Measurements from ENCODE around the gene TMEM209. TPM values are rescaled to one million over a fixed set of nuclear protein-coding genes. Genes with fewer than 3 reads are reported as not detected.
"Not testable (repeated sequence)": the region's sequence is repeated elsewhere in the genome, so short reads cannot be mapped to it uniquely, and the experiment has no call there.

The TMEM209 gene
- total and polyA plus RNA-seq, 3 experiments from 2014 or later = 43.1 to 55.7 (median 52.1) TPM

- H3K4me1 Mint-ChIP-seq = peaks cover 0 to 4% (median 2%) of the 10 kb centered on the region in 3 donors
- no peaks in the 10 kb centered on the region for H3K27me3 Mint-ChIP-seq
- CTCF ChIA-PET = no interaction called here
- Histone ChIP-seq H3K4me1 (ENCODE audit: insufficient read depth, low read length) (peaks cover 6% of the 10 kb centered on the region), H3K27ac (ENCODE audit: low read depth, low read length) (no peak overlapping the region), H3K9me3 (ENCODE audit: low read length) (peaks cover 6% of the 10 kb centered on the region), H3K36me3 (ENCODE audit: insufficient read depth, low read length) (no peaks in the 10 kb centered on the region), H3K27me3 (ENCODE audit: insufficient read depth, low read length, poor library complexity, severe bottlenecking) (no peaks in the 10 kb centered on the region), H3K4me3 (ENCODE audit: low read length) (no peak overlapping the region)
- no peak for DNase-seq
- POLR2A ChIA-PET = no interaction called here
- no peaks in the 10 kb centered on the region for H3K9me3 Mint-ChIP-seq
- no peaks in the 10 kb centered on the region for H3K36me3 Mint-ChIP-seq
- peak overlapping the region in 1 of 8 donors; percentile 7 for H3K27ac Mint-ChIP-seq
- H3K4me3 Mint-ChIP-seq = no peak overlapping the region
Measured at GRCh38 chr7:130148561-130148960, 56.6 kb downstream of the TMEM209 start.

- no peaks in the 10 kb centered on the region for H3K9me3 Mint-ChIP-seq
- peaks cover 0 to 4% (median 2%) of the 10 kb centered on the region in 3 donors for H3K4me1 Mint-ChIP-seq
- H3K36me3 Mint-ChIP-seq = peaks cover 0 to 1% (median 0%) of the 10 kb centered on the region in 3 donors
- no peaks in the 10 kb centered on the region for H3K36me3 ChIP-seq (ENCODE audit: insufficient read depth, low read length)
- DNase-seq = no peak
- peak overlapping the region in 1 of 7 donors; percentile 51 for H3K4me3 Mint-ChIP-seq
- H3K27me3 ChIP-seq (ENCODE audit: insufficient read depth, low read length, poor library complexity, severe bottlenecking) = no peaks in the 10 kb centered on the region
- peaks cover 0 to 1% of the 10 kb centered on the region in 2 donors for H3K27me3 Mint-ChIP-seq
- peaks cover 1% of the 10 kb centered on the region for H3K4me1 ChIP-seq (ENCODE audit: insufficient read depth, low read length)
- peak overlapping the region in 2 of 8 donors; percentile 7 to 53 for H3K27ac Mint-ChIP-seq
- POLR2A ChIA-PET = no interaction called here
- H3K4me3 ChIP-seq (ENCODE audit: low read length) = no peak overlapping the region
- no peak overlapping the region for H3K27ac ChIP-seq (ENCODE audit: low read depth, low read length)
- CTCF ChIA-PET = no interaction called here
- peaks cover 6% of the 10 kb centered on the region for H3K9me3 ChIP-seq (ENCODE audit: low read length)
Measured at GRCh38 chr7:130147710-130148325, 57.4 kb downstream of the TMEM209 start.

- H3K36me3 Mint-ChIP-seq = peaks cover 0 to 1% (median 0%) of the 10 kb centered on the region in 3 donors
- Histone ChIP-seq H3K9me3 (ENCODE audit: low read length) (peaks cover 3% of the 10 kb centered on the region), H3K36me3 (ENCODE audit: insufficient read depth, low read length) (no peaks in the 10 kb centered on the region), H3K27ac (ENCODE audit: low read depth, low read length) (no peak overlapping the region), H3K4me1 (ENCODE audit: insufficient read depth, low read length) (peaks cover 3% of the 10 kb centered on the region), H3K27me3 (ENCODE audit: insufficient read depth, low read length, poor library complexity, severe bottlenecking) (no peaks in the 10 kb centered on the region), H3K4me3 (ENCODE audit: low read length) (no peak overlapping the region)
- no peaks in the 10 kb centered on the region for H3K9me3 Mint-ChIP-seq
- DNase-seq = no peak
- H3K4me3 Mint-ChIP-seq = no peak overlapping the region
- peaks cover 0 to 1% of the 10 kb centered on the region in 2 donors for H3K27me3 Mint-ChIP-seq
- H3K27ac Mint-ChIP-seq = no peak overlapping the region
- ChIA-PET POLR2A (no interaction called here), CTCF (no interaction called here)
- H3K4me1 Mint-ChIP-seq = peaks cover 0 to 4% (median 2%) of the 10 kb centered on the region in 3 donors
Measured at GRCh38 chr7:130146693-130147405, 58.4 kb downstream of the TMEM209 start.

GRCh38 chr7:130146142-130146541 is 59.1 kb downstream of the TMEM209 start:
- H3K4me3 ChIP-seq (ENCODE audit: low read length); H3K36me3 Mint-ChIP-seq; H3K27me3 ChIP-seq (ENCODE audit: insufficient read depth, low read length, poor library complexity, severe bottlenecking); DNase-seq; H3K4me1 ChIP-seq (ENCODE audit: insufficient read depth, low read length); H3K36me3 ChIP-seq (ENCODE audit: insufficient read depth, low read length); H3K27ac ChIP-seq (ENCODE audit: low read depth, low read length); H3K4me3 Mint-ChIP-seq; H3K9me3 Mint-ChIP-seq; CTCF ChIA-PET; H3K9me3 ChIP-seq (ENCODE audit: low read length); H3K4me1 Mint-ChIP-seq; H3K27me3 Mint-ChIP-seq: not testable (repeated sequence)
- peak overlapping the region in 1 of 8 donors; percentile 3 for H3K27ac Mint-ChIP-seq
- POLR2A ChIA-PET = interaction anchor here (0.7 kb wide), 1 partner anchor 9 kb away, joined by 4 read pairs; no protein-coding TSS in a partner anchor

GRCh38 chr7:130145424-130146100 is 59.6 kb downstream of the TMEM209 start:
- DNase-seq = no peak
- H3K4me3 ChIP-seq (ENCODE audit: low read length) = no peak overlapping the region
- no peak overlapping the region for H3K27ac ChIP-seq (ENCODE audit: low read depth, low read length)
- no peak overlapping the region for H3K4me3 Mint-ChIP-seq
- H3K4me1 Mint-ChIP-seq = peaks cover 0 to 8% (median 2%) of the 10 kb centered on the region in 3 donors
- CTCF ChIA-PET = no interaction called here
- POLR2A ChIA-PET = interaction anchor here (0.7 kb wide), 1 partner anchor 9 kb away, joined by 4 read pairs; no protein-coding TSS in a partner anchor
- no peaks in the 10 kb centered on the region for H3K9me3 Mint-ChIP-seq
- H3K27me3 Mint-ChIP-seq = peaks cover 0 to 1% of the 10 kb centered on the region in 2 donors
- H3K27ac Mint-ChIP-seq = peak overlapping the region in 2 of 8 donors; percentile 3 to 7
- no peaks in the 10 kb centered on the region for H3K36me3 ChIP-seq (ENCODE audit: insufficient read depth, low read length)
- H3K9me3 ChIP-seq (ENCODE audit: low read length) = no peaks in the 10 kb centered on the region
- peaks cover 12% of the 10 kb centered on the region for H3K4me1 ChIP-seq (ENCODE audit: insufficient read depth, low read length)
- peaks cover 0 to 1% (median 0%) of the 10 kb centered on the region in 3 donors for H3K36me3 Mint-ChIP-seq
- no peaks in the 10 kb centered on the region for H3K27me3 ChIP-seq (ENCODE audit: insufficient read depth, low read length, poor library complexity, severe bottlenecking)

GRCh38 chr7:130144312-130145171 is 60.7 kb downstream of the TMEM209 start:
- H3K4me3 Mint-ChIP-seq = no peak overlapping the region
- H3K36me3 Mint-ChIP-seq = peaks cover 0 to 3% (median 2%) of the 10 kb centered on the region in 3 donors
- Histone ChIP-seq H3K36me3 (ENCODE audit: insufficient read depth, low read length) (no peaks in the 10 kb centered on the region), H3K4me3 (ENCODE audit: low read length) (no peak overlapping the region), H3K4me1 (ENCODE audit: insufficient read depth, low read length) (peaks cover 12% of the 10 kb centered on the region), H3K27ac (ENCODE audit: low read depth, low read length) (no peak overlapping the region), H3K9me3 (ENCODE audit: low read length) (no peaks in the 10 kb centered on the region), H3K27me3 (ENCODE audit: insufficient read depth, low read length, poor library complexity, severe bottlenecking) (no peaks in the 10 kb centered on the region)
- H3K27ac Mint-ChIP-seq = no peak overlapping the region
- no peaks in the 10 kb centered on the region for H3K9me3 Mint-ChIP-seq
- peaks cover 0 to 1% of the 10 kb centered on the region in 2 donors for H3K27me3 Mint-ChIP-seq
- ChIA-PET CTCF (no interaction called here), POLR2A (no interaction called here)
- no peak for DNase-seq
- peaks cover 5 to 15% (median 9%) of the 10 kb centered on the region in 3 donors for H3K4me1 Mint-ChIP-seq

- peaks cover 5 to 15% (median 11%) of the 10 kb centered on the region in 3 donors for H3K4me1 Mint-ChIP-seq
- Histone ChIP-seq H3K27ac (ENCODE audit: low read depth, low read length) (no peak overlapping the region), H3K4me3 (ENCODE audit: low read length) (no peak overlapping the region), H3K9me3 (ENCODE audit: low read length) (no peaks in the 10 kb centered on the region), H3K4me1 (ENCODE audit: insufficient read depth, low read length) (peaks cover 12% of the 10 kb centered on the region), H3K27me3 (ENCODE audit: insufficient read depth, low read length, poor library complexity, severe bottlenecking) (no peaks in the 10 kb centered on the region), H3K36me3 (ENCODE audit: insufficient read depth, low read length) (no peaks in the 10 kb centered on the region)
- no peak overlapping the region for H3K27ac Mint-ChIP-seq
- POLR2A ChIA-PET = no interaction called here
- peaks cover 0 to 7% (median 6%) of the 10 kb centered on the region in 3 donors for H3K36me3 Mint-ChIP-seq
- peaks cover 0 to 1% of the 10 kb centered on the region in 2 donors for H3K27me3 Mint-ChIP-seq
- no peak for DNase-seq
- no peak overlapping the region for H3K4me3 Mint-ChIP-seq
- no peaks in the 10 kb centered on the region for H3K9me3 Mint-ChIP-seq
- CTCF ChIA-PET = no interaction called here
Measured at GRCh38 chr7:130143986-130144311, 61.3 kb downstream of the TMEM209 start.
